OCI-LY7 (cell line): ENCODE measurements around the gene CDX4.

Experiments used
- EZH2phosphoT487 ChIP-seq: fragments of 200-600 bp; sonication (generic); IDR thresholded peaks from 2 replicates; pipeline ENCODE4 v1.6.1; 2018; ENCODE audit warnings: low read depth, borderline replicate concordance, mild to moderate bottlenecking, mixed run types, antibody characterized with exemption, low read length, moderate library complexity, mixed read lengths
- TF ChIP-seq, protein P1 (sequence below): fragments of 200-600 bp; sonication (generic); conservative IDR thresholded peaks from 2 replicates; pipeline ENCODE4 v1.5.1; 2014; ENCODE audit warnings: mild to moderate bottlenecking, antibody characterized with exemption, low read length, moderate library complexity, mixed read lengths

DNA sequence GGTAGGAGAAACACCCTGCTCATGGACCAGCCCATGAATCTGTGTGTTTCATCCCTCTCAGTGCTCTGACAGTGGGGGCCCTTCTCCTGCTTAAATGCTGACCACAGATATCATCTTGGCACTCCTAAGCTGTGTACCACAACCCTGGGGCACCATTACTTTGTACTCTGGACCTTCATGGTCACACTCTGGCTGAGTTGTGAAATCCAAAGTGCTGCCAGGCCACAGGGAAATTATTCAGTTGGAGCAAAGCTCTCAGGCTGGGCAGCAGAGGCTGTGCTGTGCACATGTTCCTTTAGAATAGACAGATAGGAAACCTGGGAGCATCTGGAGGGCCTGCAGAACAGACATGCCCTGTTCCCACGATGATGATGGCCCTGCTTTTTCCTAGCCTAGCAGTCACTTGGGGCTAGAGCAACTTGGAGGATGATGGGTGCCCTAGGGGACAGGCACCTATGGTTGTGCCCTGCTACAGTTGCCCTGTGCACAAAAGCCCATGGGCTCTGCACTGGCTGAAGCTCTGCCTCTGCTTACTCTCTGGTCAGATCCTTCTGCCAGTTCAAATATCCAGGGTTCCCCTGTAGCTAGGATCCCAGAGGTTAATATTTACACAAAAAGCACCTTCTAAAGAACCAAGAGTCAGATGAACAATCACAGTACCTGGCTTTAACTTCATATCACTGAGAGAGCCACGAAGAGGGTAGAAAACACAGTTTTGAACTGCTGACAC is 48.5 kb upstream of the CDX4 start:
- TF ChIP-seq, protein P1, sequence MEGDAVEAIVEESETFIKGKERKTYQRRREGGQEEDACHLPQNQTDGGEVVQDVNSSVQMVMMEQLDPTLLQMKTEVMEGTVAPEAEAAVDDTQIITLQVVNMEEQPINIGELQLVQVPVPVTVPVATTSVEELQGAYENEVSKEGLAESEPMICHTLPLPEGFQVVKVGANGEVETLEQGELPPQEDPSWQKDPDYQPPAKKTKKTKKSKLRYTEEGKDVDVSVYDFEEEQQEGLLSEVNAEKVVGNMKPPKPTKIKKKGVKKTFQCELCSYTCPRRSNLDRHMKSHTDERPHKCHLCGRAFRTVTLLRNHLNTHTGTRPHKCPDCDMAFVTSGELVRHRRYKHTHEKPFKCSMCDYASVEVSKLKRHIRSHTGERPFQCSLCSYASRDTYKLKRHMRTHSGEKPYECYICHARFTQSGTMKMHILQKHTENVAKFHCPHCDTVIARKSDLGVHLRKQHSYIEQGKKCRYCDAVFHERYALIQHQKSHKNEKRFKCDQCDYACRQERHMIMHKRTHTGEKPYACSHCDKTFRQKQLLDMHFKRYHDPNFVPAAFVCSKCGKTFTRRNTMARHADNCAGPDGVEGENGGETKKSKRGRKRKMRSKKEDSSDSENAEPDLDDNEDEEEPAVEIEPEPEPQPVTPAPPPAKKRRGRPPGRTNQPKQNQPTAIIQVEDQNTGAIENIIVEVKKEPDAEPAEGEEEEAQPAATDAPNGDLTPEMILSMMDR = no peak
- TF ChIP-seq EZH2phosphoT487 = no peak
